Activated B cell treated with CpG ODN at 0.5 μM for 24 hours (primary cell): ENCODE results near the gene BRIP1. TPM values are rescaled to one million over a fixed set of nuclear protein-coding genes. Genes with fewer than 3 reads are reported as not detected.

Experiments
- ATAC-seq: fragments of 200-7000 bp; cut with Tn5 transposase; one replicate; pipeline ENCODE4 v1.10.0; 2021; ENCODE audit warnings: low read depth, mild to moderate bottlenecking, moderate library complexity
- CTCF ChIA-PET: fragments of 350-600 bp; sonication (Branson Sonifier 250); formaldehyde crosslinking; loops from one replicate; lab custom pipeline; 2021; ENCODE audit warnings: antibody characterized with exemption; lab: Charles Lee
- POLR2A ChIA-PET: fragments of 350-600 bp; sonication (Branson Sonifier 250); formaldehyde crosslinking; loops from one replicate; lab custom pipeline; 2021; ENCODE audit warnings: antibody characterized with exemption; lab: Charles Lee
- DNase-seq: peaks from one replicate; pipeline ENCODE4 v3.0.0; 2022
- H3K27ac Mint-ChIP-seq: one replicate; pipeline ENCODE4 v1.8.0; 2020; ENCODE audit warnings: mixed read lengths
- H3K27me3 Mint-ChIP-seq: one replicate; pipeline ENCODE4 v1.8.0; 2021; ENCODE audit warnings: mixed read lengths
- H3K36me3 Mint-ChIP-seq: one replicate; pipeline ENCODE4 v1.8.0; 2021; ENCODE audit warnings: low read depth, mixed read lengths
- H3K4me1 Mint-ChIP-seq: one replicate; pipeline ENCODE4 v1.8.0; 2021; ENCODE audit warnings: mixed read lengths
- H3K4me3 Mint-ChIP-seq: one replicate; pipeline ENCODE4 v1.8.0; 2020; ENCODE audit warnings: mild to moderate bottlenecking, mixed read lengths
- H3K9me3 Mint-ChIP-seq: one replicate; pipeline ENCODE4 v1.8.0; 2020; ENCODE audit warnings: mixed read lengths
- CTCF ChIP-seq: fragments of 200-600 bp; IDR thresholded peaks from one replicate; pipeline ENCODE4 v1.8.0; 2022; ENCODE audit warnings: antibody characterized with exemption, mild to moderate bottlenecking
- intact Hi-C: fragments of 100-400 bp; cut with micrococcal nuclease; formaldehyde crosslinking; loops from one replicate; pipeline ENCODE4 v1.15.1; 2024
- total RNA-seq: library from RNA; stranded (reverse); gene quantifications from 2 replicates; pipeline ENCODE4 v1.2.3, GENCODE V29; 2022

The BRIP1 gene
- total RNA-seq, 1 donor from 2014 or later = 2.5 TPM

- ATAC-seq = no peak
- CTCF ChIA-PET = no interaction called here
- DNase-seq = no peak
- Mint-ChIP-seq H3K4me1 (no peaks in the 10 kb centered on the region), H3K27me3 (no peaks in the 10 kb centered on the region), H3K9me3 (peaks cover 41% of the 10 kb centered on the region), H3K27ac (no peak overlapping the region), H3K36me3 (peaks cover 11% of the 10 kb centered on the region), H3K4me3 (no peak overlapping the region)
- TF ChIP-seq CTCF = no peak
- POLR2A ChIA-PET = no interaction called here
- intact Hi-C loops = no loop called here
These were observed 165.1 kb downstream of the BRIP1 start for GRCh38 chr17:61698244-61698643.

DNA sequence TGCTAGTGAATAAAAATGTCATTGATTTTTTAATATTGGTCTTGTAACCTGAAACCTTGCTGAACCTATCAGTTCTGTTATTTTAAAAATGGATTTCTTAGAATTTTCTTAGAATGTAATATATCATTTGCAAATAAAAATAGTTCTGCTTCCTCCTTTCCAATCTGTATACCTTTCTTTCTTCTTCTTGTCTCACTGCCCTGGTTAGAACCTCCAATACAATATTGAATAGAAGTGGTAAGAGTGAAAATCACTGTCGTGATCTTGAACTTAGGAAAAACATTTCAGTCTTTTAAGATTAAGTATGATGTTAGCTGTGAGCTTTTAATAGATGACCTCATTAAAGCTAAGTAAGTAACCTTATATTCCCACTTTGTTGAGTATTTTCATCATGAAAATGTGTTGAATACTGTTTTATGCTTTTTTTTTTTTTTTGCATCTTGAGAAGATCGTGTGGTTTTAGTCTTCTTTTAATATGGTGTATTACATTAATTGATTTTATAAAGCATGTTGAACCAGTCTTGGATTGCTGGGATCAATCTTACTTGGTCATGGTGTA, 167.5 kb downstream of the BRIP1 start:
- TF ChIP-seq CTCF = no peak
- peaks cover 27% of the 10 kb centered on the region for H3K9me3 Mint-ChIP-seq
- no peak overlapping the region for H3K27ac Mint-ChIP-seq
- H3K4me3 Mint-ChIP-seq = no peak overlapping the region
- POLR2A ChIA-PET = no interaction called here
- CTCF ChIA-PET = no interaction called here
- ATAC-seq (no peak), DNase-seq (no peak)
- H3K36me3 Mint-ChIP-seq = peaks cover 8% of the 10 kb centered on the region
- H3K4me1 Mint-ChIP-seq = no peaks in the 10 kb centered on the region
- no peaks in the 10 kb centered on the region for H3K27me3 Mint-ChIP-seq
- intact Hi-C loops = no loop called here

DNA sequence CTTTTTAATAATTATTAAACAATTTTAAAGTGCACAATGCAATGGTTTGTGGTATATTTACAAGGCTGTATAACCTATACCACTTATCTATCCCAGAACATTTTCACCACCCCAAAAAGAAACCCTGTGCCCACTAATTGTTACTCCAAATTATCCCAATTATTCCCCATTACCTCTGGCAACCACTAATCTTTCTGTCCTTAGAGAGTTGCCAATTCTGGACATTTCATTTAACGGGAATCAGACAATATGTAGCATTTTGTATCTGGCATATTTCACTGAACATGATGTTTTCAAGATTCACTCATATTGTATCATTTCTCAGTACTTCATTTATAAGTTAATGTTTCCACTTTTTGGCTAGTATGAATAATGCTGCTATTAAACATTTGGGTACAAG, 169.2 kb downstream of the BRIP1 start:
- Mint-ChIP-seq H3K27me3 (no peaks in the 10 kb centered on the region), H3K9me3 (peaks cover 17% of the 10 kb centered on the region), H3K4me3 (no peak overlapping the region), H3K27ac (no peak overlapping the region), H3K4me1 (no peaks in the 10 kb centered on the region), H3K36me3 (peaks cover 8% of the 10 kb centered on the region)
- no peak for DNase-seq
- no peak for TF ChIP-seq CTCF
- no peak for ATAC-seq
- ChIA-PET CTCF (no interaction called here), POLR2A (no interaction called here)
- intact Hi-C loops = no loop called here

GRCh38 chr17:61689610-61690180, 173.6 kb downstream of the BRIP1 start:
- H3K36me3 Mint-ChIP-seq = peaks cover 1% of the 10 kb centered on the region
- no peaks in the 10 kb centered on the region for H3K4me1 Mint-ChIP-seq
- DNase-seq (no peak), ATAC-seq (no peak)
- intact Hi-C loops = no loop called here
- no peaks in the 10 kb centered on the region for H3K27me3 Mint-ChIP-seq
- TF ChIP-seq CTCF = no peak
- no peak overlapping the region for H3K27ac Mint-ChIP-seq
- H3K9me3 Mint-ChIP-seq = peaks cover 9% of the 10 kb centered on the region
- no peak overlapping the region for H3K4me3 Mint-ChIP-seq
- ChIA-PET CTCF (no interaction called here), POLR2A (no interaction called here)

DNA sequence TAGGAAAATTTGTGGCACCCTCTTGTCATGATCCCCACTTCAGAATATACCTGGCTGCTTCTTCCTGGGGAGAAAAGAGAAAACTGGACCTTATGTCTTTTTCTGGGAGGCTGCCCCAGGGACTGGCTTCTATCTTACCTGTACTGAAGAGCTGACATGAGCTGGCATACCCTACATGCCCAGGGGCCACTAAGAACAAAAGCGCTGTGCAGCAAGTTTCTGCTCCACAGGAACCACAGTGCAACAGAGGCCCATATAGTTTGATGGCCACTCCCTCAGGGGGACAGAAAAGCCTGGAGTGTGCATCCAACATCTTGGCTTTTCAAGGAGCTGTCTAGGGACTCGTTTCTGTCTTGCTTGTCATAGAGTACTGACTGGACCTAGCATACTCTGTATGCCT, 175.6 kb downstream of the BRIP1 start:
- Mint-ChIP-seq H3K36me3 (peaks cover 1% of the 10 kb centered on the region), H3K9me3 (peaks cover 9% of the 10 kb centered on the region), H3K27me3 (no peaks in the 10 kb centered on the region), H3K4me1 (no peaks in the 10 kb centered on the region), H3K4me3 (no peak overlapping the region), H3K27ac (no peak overlapping the region)
- ChIA-PET CTCF (no interaction called here), POLR2A (no interaction called here)
- DNase-seq (no peak), ATAC-seq (no peak)
- TF ChIP-seq CTCF = no peak
- intact Hi-C loops = no loop called here
